VCaP (cell line): ENCODE data around the gene VWA3B.
A peak's percentile ranks its signal among the peaks of the same experiment; 100 is the strongest.

Source experiments
- H3K27ac ChIP-seq: fragments of 450-650 bp; 2 replicates; pipeline ENCODE4 v1.5.1; 2017
- TF ChIP-seq, protein P1 (sequence below): fragments of 450-650 bp; conservative IDR thresholded peaks from 2 replicates; pipeline ENCODE4 v1.5.1; 2017; ENCODE audit warnings: mild to moderate bottlenecking, moderate library complexity

VWA3B gene, protein sequence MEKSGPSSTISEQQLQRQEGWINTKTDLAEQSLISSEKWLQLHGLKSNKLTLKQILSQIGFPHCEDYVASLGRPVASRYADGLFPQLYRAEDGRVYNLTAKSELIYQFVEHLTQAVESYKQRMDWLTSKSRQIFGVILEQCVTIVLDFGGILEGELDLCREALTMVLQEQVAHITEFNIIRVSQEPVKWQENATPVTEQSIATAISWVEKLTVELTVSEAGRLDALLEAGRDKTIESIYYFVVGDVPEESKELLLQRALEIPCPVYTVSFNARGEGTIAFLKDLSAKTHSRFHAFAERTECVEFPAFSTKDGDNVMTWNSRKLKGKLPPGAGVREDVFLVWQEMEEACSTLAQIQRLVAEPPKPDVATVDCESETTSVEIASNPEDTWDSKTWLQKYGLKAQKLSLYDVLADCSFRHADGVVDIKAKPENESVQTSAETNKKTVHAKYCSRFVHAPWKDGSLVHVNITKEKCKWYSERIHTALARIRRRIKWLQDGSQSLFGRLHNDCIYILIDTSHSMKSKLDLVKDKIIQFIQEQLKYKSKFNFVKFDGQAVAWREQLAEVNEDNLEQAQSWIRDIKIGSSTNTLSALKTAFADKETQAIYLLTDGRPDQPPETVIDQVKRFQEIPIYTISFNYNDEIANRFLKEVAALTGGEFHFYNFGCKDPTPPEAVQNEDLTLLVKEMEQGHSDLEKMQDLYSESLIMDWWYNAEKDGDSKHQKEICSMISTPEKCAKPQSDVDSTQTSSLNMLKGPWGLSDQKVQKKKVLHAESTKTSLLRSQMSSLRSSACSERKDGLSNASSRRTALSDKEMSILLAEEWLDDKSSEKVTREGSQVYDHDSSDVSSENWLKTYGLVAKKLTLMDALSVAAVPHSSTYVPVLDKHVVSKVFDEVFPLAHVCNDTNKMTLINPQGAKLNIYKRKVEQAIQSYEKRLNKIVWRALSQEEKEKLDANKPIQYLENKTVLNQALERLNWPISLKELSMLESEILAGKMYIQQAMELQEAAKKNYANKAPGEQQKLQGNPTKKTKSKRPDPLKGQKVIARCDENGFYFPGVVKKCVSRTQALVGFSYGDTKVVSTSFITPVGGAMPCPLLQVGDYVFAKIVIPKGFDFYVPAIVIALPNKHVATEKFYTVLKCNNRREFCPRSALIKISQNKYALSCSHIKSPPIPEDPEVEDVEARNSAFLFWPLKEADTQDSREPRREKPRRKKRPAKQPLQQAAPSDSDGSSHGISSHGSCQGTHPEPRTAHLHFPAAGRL (N-terminal part only)

GRCh38 chr2:98086491-98087446, at the start of gene VWA3B:
TSS of gene VWA3B (plus strand) at chr2:98087167. CDS start at chr2:98093093, 5,926 bp downstream.
- TF ChIP-seq, protein P1, sequence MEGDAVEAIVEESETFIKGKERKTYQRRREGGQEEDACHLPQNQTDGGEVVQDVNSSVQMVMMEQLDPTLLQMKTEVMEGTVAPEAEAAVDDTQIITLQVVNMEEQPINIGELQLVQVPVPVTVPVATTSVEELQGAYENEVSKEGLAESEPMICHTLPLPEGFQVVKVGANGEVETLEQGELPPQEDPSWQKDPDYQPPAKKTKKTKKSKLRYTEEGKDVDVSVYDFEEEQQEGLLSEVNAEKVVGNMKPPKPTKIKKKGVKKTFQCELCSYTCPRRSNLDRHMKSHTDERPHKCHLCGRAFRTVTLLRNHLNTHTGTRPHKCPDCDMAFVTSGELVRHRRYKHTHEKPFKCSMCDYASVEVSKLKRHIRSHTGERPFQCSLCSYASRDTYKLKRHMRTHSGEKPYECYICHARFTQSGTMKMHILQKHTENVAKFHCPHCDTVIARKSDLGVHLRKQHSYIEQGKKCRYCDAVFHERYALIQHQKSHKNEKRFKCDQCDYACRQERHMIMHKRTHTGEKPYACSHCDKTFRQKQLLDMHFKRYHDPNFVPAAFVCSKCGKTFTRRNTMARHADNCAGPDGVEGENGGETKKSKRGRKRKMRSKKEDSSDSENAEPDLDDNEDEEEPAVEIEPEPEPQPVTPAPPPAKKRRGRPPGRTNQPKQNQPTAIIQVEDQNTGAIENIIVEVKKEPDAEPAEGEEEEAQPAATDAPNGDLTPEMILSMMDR = no peak
- H3K27ac ChIP-seq = no peak within 1 kb of the TSS

- peak overlapping the region; percentile 44; the same call in 1 of the 2 replicates for H3K27ac ChIP-seq
- TF ChIP-seq, protein P1 = no peak
Observed at GRCh38 chr2:98037206-98037605, 49.8 kb upstream of the VWA3B start.

GRCh38 chr2:98037666-98038336, 49.2 kb upstream of the VWA3B start:
- H3K27ac ChIP-seq = peak overlapping the region; percentile 44; the same call in 1 of the 2 replicates
- TF ChIP-seq, protein P1 = no peak

GRCh38 chr2:98039085-98039756, 47.7 kb upstream of the VWA3B start:
- peak overlapping the region; percentile 44; the same call in 1 of the 2 replicates for H3K27ac ChIP-seq

DNA sequence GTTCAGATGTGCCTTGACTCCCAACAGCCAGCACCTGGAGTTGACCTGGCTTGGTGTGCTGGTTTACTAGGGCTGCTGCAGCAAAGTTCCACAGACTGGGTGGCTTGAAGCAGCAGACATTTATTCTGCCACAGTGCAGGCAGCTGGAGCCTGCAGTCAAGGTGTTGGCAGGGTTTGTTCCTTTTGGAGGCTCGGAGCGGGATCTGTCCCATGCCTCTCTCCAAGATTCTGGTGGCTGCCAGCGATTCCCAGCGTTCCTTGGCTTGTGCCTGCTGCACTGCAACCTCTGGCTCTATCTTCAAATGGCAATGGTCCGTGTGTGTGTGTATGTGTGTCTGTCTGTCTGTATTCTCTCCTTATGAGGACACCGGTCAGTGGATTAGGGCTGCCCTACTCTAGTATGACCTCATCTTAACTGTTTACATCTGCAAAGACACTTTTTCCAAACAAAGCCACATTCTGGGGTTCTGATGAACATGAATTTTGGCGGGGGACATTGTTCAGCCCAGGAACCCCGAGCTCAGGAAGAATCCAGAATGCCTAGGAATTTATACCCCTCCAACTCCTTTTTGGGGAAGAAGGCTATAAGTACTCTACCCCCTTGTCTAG, 46.5 kb upstream of the VWA3B start:
- TF ChIP-seq, protein P1 = no peak
- H3K27ac ChIP-seq = no peak overlapping the region

More at GRCh38 chr2:98039085-98039756, 47.7 kb upstream of the VWA3B start:
- TF ChIP-seq, protein P1 = no peak
